Stimulated activated CD4-positive, alpha-beta T cell treated with anti-CD3 and anti-CD28 coated beads, Interleukin-15, amount 100 ng/mL, for 48 hours (primary cell): Measurements from ENCODE around the gene KCNJ6.
"Not testable (repeated sequence)": the region's sequence is repeated elsewhere in the genome, so short reads cannot be mapped to it uniquely, and the experiment has no call there.

Experiments used
- DNase-seq, 2 donors: peaks; one replicate each; pipeline ENCODE4 v3.0.0-alpha.2; 2020; ENCODE audit warnings: low read depth in 2 of 2

Gene KCNJ6

GRCh38 chr21:37732927-37733326 is 183.3 kb downstream of the KCNJ6 start:
- DNase-seq = no peak

- DNase-seq = no peak
These were observed 192.1 kb downstream of the KCNJ6 start for GRCh38 chr21:37724201-37724600.

GRCh38 chr21:37717534-37717933 is 198.7 kb downstream of the KCNJ6 start:
- DNase-seq = no peak

- DNase-seq = not testable (repeated sequence)
These were observed 203.7 kb downstream of the KCNJ6 start for GRCh38 chr21:37712569-37712934.

DNA sequence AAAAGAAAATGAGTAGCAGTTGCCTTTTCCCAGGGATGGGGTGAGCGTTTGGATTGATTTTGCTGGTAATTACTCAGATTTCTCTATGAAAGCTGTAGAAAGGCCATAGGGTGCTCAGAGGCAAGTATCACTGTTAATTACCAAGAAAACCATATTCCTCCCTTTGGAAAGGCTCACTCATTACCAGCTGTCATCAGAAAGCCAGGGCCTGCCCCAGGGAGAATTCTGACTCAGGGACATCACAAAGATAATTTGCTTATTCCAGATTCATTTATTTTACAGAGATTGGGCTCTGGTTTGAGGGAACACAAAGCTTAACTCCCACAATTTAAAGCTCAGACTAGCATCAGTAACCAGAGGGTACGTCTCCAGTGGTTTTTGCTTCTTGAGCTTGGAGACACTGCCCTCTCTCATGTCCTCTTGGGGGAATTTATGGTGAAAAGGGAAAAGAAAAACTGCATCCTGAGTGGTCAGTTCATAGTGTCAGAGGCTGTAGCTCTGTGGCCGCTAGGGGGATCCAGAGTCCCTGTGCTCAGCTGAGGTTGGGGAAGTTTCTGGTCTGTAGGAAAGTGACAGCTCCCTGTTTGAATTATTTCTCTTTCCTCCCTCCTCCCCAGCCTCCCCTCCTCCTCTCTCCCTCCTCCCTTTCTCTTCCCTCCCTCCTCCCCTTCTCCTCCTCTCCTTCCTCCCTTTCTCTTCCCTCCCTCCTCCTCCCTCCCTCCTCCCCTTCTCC is 204.3 kb downstream of the KCNJ6 start:
- DNase-seq = peak; percentile 9 to 29

DNA sequence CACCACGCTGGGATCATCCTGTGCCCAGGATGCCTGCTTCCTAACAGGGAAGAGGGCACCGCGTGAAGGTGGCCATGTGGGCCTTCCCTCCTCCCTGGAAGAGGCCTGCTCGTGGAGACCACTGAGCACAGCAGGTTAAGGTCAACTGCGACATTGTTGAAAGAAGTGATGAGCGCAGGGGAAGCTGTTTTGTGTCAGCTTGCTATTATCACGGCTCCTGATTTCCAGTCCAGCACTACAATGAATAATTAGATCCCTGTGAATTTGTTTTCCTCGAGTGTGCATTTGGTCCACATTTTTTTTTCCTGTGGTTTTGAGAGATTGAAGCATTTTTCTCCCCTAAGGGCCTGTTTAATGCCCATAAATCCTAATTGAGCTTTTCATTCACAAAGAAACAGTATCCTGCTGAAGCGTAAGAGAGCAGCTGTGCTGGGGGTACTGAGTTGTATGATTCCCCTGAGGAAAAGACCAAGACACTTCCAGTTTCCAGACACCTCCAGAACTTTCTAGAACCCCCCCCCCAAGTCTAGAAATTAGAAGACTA is 204.9 kb downstream of the KCNJ6 start:
- no peak for DNase-seq

GRCh38 chr21:37710546-37711285 is 205.5 kb downstream of the KCNJ6 start:
- no peak for DNase-seq

- DNase-seq = no peak
These were observed 211.5 kb downstream of the KCNJ6 start for GRCh38 chr21:37704751-37705150.

DNA sequence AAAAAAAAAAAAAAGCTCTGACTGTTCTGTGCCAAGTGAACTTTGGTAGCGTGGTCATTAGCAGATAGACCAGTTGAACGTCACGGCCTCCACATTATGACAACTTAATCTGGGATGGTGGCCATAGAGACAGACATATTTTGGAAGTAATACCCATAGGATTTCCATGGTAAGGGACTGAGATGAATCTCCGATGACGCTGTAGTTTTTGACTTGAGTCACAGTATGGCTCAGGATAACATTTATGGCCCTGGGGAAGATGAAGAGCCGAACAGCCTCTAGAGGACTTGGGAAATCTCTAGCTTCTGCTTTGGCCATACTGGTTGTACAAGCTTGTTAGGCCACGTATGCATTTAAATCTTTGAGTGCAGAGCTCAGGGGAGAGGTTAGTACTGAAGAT is 214.0 kb downstream of the KCNJ6 start:
- DNase-seq = no peak

DNA sequence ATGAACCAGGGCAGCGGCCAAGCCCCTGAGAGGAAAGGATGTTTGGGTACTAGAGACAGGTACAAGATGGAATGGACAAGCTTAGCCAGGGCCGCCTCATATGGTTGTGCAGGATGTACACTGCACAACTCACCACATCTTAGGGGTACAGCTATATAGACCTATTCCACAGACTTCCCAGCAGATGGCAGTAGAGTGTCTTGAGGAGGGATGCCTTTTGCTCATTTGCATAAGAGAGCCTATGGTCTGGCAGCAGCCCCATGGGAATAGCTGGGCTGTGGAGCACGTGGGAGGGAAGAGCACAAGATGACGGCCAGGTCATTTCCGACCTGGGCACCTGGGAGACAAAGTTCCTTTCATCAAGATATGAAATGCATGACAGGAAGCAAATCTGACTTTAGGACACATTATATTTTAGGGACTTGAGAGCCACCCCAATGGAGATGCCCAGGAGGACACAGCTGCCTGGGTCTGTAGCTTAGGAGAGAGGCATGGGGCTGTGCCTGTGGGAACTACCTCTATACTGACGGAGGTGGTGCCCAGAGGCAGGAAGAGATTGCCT is 215.5 kb downstream of the KCNJ6 start:
- no peak for DNase-seq

- no peak for DNase-seq
These were observed 217.1 kb downstream of the KCNJ6 start for GRCh38 chr21:37699024-37699775.

DNA sequence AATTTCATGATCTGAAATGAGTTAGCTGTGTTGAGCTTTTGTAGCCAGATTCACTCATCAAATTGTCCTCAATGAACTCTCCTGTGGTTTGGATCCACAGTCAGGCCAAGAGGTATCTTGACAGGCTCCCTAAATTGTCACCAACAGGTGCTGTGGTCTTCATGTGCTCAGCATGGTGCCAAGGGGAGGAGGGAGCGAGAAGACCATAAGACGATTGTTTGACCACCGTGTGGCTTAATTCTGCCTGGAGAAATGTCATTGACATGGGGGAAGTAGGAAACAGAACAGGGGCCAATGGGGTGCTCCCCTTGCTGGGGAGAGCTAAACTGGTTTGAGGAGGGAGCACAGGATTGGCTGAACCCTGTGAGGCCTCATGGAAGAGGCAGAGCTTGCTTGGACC is 219.3 kb downstream of the KCNJ6 start:
- DNase-seq = no peak

DNA sequence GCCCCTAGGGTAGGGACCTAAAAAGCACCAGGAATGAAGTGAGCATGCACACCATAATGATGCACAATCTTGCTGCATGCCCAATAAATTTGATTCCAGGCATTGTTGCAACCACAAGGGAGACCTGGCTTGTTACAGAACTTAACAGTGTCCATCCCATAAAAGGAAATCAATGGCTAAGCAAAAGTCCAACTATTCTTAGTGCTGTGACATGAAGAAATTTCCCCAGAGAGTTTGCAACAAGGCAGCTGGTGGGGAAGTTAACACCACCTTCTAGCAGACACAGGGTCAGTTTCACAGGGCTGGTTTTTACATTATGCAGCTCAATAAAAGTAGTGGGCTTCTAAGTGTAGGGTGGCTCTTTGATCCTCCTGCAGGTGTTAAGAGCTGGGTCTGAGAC is 221.1 kb downstream of the KCNJ6 start:
- no peak for DNase-seq

DNA sequence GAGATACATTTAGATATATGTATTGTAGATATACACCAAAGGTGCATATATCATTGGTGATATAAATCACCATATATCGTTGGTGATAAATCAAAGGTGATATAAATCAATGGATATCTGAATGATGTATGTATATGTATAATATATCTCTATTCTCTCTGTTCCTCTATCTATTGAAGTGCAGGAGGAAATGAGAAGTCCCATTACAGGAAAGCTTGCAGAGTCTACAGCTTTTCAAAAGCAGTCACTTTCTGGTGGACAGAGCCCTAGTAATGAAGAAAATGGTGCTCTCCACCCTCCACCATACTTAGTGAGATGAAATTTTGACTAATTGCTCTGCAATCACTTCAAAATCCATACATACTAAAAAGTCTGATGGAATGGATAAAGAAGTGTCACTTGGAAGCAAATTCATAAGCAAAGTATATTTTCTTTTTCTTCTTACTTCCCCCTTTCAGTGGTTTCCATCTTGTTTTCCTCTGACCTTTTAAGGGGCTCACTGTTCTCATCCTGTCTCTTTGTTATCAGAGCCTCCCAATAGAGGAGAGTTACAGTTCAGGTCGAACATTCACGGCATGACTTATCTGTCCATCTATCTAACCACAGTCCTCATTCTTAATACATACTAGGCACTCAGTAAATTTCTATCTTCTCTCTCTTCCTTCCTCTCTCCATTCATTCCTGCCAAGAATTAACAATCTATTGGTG is 227.2 kb downstream of the KCNJ6 start:
- DNase-seq = no peak

- DNase-seq = no peak
These were observed 229.1 kb downstream of the KCNJ6 start for GRCh38 chr21:37686991-37687810.

GRCh38 chr21:37684547-37684946 is 231.7 kb downstream of the KCNJ6 start:
- DNase-seq = no peak

DNA sequence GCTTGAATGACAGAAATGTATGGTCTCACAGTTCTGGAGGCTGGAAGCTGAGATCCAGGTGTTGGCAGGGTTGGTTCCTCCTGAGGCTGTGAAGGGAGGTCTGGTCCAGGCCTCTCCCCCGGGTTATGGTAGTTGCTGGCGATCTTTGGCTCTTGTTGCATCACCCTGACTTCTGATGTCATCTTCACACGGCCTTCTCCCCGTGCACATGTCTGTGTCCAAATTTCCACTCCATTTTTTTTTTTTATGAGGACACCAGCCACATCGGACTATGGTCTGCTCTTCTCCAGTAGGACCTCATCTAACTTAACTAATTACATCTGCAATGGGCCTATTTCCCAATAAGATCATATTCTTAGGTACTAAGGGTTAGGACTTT is 232.2 kb downstream of the KCNJ6 start:
- DNase-seq = no peak

- no peak for DNase-seq
These were observed 232.7 kb downstream of the KCNJ6 start for GRCh38 chr21:37683396-37684114.

- DNase-seq = no peak
These were observed 233.3 kb downstream of the KCNJ6 start for GRCh38 chr21:37682966-37683365.

- no peak for DNase-seq
These were observed 239.3 kb downstream of the KCNJ6 start for GRCh38 chr21:37677006-37677405.
